ENCODE results near the gene GP1BB. TPM values are rescaled to one million over a fixed set of nuclear protein-coding genes. Genes with fewer than 3 reads are reported as not detected.

The GP1BB gene
- total RNA-seq, 1 donor: 2.1 TPM

DNA sequence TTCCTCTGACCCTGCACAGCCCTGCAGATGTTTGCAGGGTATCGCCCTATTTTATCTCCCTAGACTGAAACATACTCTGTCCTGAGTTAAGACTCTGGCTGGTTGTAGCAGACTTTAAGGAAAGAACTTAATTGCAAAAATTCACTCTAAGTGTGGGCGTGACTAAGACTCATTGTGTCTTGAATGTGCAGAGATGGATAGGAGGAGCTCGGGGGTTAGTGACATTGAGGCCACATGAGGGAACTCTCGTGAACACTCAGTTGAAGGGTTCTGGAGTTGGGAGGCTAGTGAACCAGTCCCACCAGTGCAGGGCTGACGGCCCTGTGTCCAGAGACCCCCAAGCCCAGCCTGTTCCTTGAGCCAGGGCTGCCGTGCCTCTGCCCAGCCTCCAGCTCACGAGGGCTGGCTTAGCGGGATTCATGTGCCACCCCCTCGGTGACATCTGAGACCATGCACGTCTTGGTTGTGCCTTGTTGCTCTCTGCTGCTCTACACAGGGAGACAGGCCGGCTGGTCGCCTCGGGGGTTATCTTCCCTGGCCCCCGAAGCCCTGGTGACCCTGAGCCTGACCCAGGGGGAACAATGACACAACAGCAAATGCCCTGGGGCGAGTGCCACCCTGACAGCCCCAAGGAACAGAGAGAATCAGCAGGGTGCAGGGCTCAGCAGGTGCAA is 25.8 kb downstream of the GP1BB start:
- H3K4me3 ChIP-seq (ENCODE audit: low read depth, low read length): no peak overlapping the region
- TF ChIP-seq, protein P1, sequence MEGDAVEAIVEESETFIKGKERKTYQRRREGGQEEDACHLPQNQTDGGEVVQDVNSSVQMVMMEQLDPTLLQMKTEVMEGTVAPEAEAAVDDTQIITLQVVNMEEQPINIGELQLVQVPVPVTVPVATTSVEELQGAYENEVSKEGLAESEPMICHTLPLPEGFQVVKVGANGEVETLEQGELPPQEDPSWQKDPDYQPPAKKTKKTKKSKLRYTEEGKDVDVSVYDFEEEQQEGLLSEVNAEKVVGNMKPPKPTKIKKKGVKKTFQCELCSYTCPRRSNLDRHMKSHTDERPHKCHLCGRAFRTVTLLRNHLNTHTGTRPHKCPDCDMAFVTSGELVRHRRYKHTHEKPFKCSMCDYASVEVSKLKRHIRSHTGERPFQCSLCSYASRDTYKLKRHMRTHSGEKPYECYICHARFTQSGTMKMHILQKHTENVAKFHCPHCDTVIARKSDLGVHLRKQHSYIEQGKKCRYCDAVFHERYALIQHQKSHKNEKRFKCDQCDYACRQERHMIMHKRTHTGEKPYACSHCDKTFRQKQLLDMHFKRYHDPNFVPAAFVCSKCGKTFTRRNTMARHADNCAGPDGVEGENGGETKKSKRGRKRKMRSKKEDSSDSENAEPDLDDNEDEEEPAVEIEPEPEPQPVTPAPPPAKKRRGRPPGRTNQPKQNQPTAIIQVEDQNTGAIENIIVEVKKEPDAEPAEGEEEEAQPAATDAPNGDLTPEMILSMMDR (IDR thresholded peaks at IDR 0.05; ENCODE audit: insufficient read depth, low read length): no peak
- no peak for DNase-seq (ENCODE audit: low read depth)

DNA sequence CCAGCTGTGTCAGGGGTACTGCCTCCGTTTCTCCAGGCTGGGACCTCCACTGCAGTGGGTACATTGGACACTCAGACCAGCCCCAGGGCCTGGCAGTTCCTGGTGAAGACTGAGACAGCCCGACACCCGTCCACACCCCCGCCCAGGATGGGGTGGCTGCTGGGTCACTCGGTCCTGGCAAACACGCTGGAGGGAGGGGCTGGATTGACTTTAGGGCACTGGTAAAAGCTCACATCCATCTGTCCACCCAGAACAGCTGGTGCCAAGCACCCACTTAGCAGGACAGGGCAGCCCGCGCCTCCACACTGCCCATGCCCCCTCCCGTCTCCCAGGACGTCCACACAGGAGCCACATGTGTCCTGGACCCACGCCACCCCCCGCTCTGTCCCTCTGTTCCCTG is 26.5 kb downstream of the GP1BB start:
- DNase-seq (ENCODE audit: low read depth): no peak
- no peak overlapping the region for H3K4me3 ChIP-seq (ENCODE audit: low read depth, low read length)
- TF ChIP-seq, protein P1 (IDR thresholded peaks at IDR 0.05; ENCODE audit: insufficient read depth, low read length): no peak

DNA sequence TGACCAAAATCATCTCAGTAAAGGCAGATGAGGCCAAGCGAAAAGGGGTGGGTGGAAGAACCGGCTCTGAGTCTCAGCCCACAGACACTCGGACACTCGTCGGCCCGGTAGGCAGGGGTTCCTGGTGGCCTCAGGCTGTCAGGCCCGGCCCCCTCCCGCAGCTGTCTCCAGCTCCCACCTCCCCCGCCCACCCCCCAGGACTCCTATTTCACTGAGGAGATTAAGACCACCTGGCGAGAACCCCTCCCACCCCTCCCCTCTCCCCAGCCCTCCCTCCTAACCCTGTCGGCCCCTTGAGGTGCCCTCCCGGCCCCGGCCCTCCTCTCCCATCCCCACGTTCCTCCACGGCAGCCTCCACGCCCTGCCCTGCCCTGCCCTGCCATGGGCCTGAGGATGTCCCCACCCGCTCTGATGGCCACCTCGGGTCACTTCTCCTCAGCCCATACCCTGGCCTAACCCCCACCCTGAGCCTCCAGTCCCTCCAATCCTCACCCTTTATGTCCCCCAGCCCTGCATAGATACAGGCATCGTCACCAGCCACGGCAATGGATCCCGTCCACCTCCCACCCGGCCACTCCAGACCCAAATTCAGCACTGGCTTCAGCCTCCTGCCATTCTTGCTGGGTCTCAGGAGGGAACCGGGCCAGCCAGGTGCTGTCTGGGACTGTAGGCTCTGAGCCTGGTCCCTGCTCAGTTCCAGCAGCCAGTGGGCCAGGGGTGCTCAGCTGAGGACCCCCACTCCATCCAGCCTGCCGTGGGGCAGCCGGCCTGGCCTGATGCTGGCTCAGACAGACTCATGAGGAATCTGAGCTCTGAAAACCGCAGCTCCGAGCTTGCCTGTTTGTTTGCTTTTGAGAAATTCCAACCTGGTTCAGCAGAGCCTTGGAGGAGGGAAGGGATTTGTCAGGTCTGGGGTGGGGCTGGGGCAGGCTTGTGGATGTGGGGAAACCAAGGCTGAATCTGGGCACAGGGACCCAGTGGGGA is 27.5 kb downstream of the GP1BB start:
- no peak overlapping the region for H3K4me3 ChIP-seq (ENCODE audit: low read depth, low read length)
- TF ChIP-seq, protein P1 (IDR thresholded peaks at IDR 0.05; ENCODE audit: insufficient read depth, low read length): no peak
- no peak for DNase-seq (ENCODE audit: low read depth)

DNA sequence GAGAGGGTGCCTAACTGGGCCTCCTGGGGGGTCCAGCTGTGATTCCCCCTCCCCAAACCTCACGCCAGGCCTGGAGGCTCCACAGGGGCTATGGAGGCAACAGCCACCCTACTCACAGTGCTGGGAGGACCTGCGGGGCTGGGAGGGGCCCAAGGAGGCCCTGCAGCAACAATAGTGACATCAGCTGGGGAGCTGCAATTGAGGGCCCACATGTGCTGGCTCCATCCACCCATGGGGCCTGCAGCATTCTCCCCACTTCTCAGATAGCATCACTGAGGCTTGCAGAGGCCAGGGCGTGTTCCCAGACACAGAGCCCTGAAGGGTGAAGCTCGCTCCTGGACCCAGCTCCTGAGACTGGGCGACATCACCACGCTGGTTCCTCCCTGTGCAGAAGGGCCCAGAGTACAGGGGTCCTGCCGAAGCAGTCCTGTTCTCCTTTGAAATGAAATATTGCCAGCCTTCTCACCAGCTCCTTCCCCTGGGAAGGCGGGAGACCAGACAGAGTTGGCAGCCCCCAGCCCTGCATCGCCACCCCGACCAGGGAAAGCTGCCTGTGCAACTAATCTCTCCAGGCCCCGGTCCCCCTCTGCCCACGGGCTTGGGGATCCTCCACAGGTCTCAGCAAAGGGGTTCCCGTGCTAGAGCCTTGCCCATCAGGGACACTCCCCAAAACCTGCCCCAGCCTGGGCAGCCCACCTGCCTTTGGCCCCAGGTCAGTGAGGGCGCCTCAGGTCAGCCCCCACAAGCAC is 28.3 kb downstream of the GP1BB start:
- TF ChIP-seq, protein P1 (IDR thresholded peaks at IDR 0.05; ENCODE audit: insufficient read depth, low read length): no peak
- no peak for DNase-seq (ENCODE audit: low read depth)
- H3K4me3 ChIP-seq (ENCODE audit: low read depth, low read length): no peak overlapping the region

DNA sequence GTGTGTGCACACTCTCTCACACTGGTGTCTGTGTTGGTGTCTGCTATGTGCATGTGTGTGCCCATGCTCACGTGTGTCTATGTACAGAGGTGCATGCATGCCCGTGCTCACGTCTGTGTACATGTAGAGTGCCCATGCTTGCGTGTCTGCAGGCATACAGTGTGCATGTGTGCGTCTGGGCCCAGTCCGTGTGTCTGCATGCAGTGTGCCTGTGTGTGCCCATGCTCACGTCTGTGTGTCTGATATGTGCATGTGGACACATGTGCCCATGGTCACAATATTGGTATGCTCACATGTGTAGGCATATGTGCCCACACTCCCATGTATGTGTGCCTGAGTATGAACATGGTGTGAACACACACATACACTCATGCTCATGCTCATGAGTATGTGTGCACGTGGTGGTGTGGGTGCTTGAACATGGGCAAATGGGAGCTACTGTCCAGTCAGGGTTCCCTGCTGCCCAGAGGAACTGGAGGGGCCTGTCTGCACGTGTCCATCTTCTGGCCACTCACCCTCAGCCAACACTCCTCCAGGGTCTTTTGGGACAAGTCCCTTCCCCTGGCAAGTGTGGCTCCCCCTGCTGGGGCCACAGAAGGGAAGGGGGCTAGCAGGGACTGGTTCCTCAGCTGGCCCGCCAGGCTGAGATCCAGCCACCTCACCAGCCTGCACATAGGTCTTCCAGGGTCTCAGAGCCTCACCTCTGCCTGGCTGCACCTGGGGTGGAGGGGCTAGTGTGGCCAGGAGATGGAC is 29.9 kb downstream of the GP1BB start:
- no peak for DNase-seq (ENCODE audit: low read depth)
- no peak overlapping the region for H3K4me3 ChIP-seq (ENCODE audit: low read depth, low read length)
- TF ChIP-seq, protein P1 (IDR thresholded peaks at IDR 0.05; ENCODE audit: insufficient read depth, low read length): no peak

Measured in fibroblast of the aortic adventitia (primary cell).